COLO668 (cell line): ENCODE measurements around the gene TBC1D22A.

Source experiments
- DNase-seq: peaks from one replicate; lab custom pipeline; 2025; ENCODE audit not compliant: unreplicated experiment; lab: John Stamatoyannopoulos, UW

Gene TBC1D22A

DNA sequence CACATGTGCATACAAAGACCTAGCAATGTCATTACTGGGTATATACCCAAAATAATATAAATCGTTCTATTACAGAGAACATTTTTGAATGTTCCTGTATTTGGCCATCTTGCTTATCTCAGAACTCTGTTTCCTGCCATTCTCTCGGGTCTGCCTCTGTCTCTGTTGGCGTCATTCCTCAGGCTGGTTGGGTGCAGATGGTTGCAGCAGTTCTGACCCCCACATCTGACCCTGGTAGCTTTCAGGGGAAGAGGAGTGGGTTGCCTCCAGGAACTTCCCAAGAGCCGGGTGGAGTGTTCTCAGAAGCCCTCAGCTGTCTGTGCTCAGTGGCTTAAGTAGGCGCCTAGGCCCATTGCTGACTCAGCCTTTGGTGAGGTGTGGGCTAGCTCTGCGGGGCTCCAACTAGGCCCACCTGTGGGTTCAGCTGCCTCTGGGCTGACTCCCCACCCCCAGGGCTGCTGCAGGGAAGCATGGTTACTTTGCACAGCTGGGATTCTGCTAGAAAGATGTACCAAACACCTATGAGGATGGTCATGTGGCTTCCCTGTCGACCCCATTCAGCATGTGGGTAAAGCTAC, 114.0 kb downstream of the TBC1D22A start:
- DNase-seq = no peak

DNA sequence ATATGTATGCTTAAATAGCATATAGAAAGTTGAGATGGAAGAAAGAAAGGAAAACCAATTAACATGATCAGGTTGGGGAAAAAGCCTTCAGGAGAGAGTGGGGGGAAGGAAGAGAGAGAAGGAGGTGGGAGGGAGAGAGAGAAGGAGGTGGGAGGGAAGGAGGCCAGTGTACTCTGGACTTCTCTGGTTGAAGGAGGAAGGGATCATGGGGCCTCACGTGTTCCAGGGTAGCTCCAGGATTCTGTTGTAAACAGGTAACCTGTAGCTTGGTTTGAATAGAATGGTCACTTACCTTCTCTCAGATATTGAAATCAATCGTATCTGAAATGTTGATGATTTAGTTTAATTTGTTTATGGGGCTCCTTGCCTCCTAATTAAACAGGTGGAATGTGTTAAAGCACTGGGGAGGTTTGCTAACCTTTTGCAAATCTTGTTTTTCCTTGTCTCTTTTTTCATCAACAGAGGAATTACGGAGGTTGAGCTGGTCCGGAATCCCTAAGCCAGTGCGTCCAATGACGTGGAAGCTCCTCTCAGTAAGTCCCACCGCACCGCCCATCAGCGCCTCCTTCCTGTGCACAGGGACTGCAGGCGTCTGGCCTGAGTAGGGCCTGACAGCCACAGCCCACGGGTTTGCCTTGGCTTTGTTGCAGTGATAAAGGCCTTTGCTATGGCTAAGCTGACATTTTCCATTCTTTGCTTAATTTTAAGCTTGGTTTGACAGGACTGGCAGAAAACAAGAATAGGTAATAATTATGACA, 115.9 kb downstream of the TBC1D22A start:
- DNase-seq = no peak

GRCh38 chr22:46879083-46879482, 116.6 kb downstream of the TBC1D22A start:
- no peak for DNase-seq

DNA sequence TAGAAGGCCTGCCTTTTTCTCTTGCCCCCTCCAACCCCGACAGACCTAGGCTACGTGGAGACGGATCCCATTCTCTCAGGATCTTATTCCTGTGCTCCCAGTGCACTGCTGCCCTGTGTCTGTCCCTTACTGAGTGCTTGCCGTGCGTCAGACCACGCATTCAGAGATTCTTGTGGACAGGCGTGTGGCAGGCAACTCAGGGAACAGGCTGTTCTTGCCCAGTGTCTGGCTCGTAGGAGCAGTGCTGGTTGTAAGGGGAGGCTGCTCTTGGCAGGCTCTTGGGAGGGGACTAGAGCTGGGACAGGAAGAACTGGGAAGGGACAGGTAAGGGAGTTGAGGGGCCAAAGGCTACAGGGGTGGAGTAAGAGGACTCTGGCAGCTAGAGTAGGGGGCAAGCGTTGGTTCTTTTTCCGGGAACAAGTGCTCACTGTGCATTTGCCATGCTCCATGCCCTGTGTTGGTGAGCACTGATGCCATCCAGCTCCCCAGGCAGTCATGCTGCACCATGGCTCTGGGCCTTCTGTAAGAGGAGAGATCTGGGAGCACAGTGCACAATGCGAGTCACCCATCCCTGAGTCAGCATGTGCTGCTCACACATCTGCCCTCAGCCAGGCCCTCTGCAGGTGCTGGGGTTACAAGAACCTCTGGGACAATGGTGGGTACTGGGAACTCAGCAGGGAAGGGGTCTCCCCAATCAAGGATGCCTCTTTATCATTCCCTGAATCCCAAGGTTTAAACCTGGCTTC, 119.1 kb downstream of the TBC1D22A start:
- DNase-seq = no peak

GRCh38 chr22:46883092-46883910, 120.9 kb downstream of the TBC1D22A start:
- DNase-seq = no peak

DNA sequence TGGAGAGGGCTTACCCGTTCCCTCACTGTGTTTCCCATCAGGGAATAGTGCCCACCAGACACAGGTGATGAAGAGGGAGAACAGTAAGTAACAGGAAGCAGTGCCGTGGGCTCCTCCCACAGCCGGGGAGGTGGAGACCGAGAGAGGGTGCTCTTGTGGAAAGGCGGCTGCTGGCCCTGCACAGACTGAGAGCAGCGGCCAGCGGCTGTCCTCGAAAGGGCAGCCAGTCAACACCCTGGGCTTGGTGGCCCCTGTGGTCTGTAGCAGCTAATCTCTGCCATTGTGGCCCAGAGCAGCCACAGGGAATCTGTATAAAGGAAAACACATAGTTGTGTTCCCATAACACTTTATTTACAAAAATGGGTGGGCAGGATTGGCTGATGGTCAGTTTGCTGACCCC, 121.9 kb downstream of the TBC1D22A start:
- DNase-seq = no peak

DNA sequence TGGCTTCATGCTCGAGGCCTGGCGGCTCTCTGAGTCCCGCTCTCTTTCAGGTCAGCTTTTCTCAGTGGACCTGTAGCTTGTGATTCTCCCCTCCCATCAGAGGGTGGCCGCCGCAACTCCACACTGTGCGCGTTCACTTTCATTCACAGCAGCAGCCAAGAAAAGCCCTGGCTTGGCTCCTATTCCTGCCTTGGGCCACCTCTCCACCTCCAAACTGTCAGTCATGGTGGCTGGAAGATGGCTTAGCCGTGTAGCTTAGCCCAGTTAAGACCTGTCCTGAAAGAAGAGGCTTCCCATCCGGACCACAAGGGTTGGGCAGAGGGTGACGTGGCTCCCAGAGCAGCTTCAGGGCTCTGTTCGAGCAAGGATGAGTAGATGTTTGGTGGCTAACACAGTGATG, 125.5 kb downstream of the TBC1D22A start:
- no peak for DNase-seq

- no peak for DNase-seq
These were observed 128.4 kb downstream of the TBC1D22A start for GRCh38 chr22:46890819-46891218.

GRCh38 chr22:46891382-46891951, 129.0 kb downstream of the TBC1D22A start:
- DNase-seq = no peak

- no peak for DNase-seq
These were observed 130.4 kb downstream of the TBC1D22A start for GRCh38 chr22:46892866-46893265.

DNA sequence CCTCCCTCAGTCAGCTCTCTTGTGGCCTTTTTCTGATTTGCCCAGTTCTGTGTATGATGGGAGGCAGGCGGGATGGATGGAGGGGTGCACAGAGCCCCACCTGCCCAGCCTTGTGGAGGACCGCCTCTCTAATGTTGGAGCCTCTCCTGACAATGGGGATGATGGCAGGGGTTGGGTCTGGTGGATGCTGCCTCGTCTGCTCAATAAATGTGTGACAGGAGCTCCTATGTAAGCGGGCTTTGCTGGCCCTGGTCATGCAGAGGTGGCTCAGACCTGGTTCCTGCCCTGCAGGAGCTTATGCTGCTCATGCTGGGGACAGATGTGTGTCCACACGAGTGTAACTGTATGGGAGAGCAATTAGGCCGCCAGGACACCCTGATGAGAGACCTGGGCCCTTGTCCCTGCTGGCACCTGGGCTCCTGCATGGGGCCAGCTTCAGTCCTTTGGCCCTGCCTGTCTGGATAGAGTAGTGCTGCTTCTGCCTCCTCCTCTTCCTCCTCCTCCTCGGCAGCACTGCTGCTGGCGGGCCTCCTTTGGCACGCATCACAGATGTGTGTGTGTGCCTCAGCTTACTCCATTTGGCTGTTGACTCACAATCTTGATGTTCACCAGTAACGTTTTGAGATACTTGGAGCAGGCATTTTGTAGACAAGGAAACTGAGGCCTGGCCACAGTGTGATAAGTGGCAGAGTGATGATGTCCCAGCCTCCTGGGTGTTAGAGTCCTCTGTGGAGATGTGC, 131.0 kb downstream of the TBC1D22A start:
- DNase-seq = no peak

DNA sequence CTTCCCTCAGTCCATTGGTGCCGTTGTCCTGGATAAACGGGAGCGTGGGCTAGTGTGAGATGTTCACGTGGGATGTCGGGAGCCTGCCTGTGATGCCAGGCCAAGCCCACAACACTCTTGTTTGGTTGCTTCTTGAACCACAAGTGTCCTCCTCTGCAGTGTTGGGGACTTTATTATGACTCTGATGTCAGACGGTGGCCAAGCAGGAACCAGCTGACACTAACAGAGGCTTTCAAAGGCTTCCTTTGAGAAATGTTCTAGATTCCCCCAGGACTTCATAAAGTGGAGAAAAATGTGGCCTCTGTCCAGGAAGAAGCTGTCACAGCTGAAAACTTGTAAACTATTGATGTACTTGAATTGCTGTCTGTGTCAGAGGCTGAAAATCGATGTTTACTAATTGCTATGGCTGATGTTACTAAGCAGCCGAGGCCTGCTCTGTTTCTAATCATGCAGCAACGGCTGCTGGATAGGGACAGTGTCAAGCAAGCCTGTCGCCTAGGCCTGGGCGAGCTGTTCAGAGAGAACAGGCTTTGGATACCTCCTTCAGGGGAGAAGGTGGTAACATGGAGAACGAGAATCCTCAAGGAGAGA, 131.7 kb downstream of the TBC1D22A start:
- no peak for DNase-seq

DNA sequence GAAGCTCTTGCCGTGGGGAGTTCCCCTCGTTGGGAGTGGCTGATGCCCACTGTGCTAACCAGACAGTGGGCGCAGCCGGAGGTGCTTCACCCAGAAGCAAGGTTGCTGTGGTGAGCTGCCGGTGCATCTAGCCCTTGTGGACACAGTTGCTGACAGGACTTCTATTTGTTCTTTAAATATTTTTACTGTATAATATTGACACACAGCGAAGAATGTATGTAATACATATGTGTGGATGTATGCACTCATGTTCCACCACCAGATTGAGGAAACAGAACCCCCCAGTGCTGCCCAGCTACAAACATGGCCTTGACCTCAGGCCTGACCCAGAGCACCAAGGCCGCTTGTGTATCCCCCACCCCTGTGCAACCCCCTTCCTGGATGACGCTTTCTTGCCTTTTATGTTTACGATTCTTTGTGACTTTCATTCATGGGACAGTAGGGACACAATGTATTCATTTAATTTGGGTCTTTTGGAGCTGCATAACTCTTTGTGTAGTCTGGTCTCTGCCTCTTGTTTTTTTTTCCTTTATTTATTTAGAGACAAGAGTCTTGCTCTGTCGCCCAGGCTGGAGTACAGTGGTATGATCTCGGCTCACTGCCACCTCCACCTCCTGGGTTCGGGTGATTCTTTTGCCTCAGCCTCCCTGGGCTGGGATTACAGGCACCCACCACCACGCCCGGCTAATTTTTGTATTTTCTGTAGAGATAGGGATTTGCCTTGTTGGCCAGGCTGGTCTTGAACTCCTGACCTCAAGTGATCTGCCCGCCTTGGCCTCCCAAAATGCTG, 132.6 kb downstream of the TBC1D22A start:
- no peak for DNase-seq

DNA sequence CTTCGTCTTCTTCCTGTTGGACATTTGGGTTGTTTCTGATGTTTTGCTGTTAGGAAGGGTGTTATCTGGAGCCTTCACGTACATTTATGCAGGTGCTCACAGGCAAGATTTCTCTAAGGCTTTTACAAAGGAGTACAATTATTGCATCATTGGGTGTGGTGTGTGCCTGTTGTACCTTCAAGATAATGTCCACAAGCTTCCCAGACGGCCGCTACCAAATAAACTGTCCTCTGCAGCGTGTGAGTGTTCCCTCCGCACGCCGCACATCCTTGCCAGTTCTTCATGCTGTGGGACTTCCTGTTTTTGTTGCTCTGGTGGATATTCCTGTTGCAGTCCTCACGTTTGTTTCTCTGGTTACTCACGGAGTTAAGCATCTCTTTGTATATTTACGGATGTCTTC, 133.3 kb downstream of the TBC1D22A start:
- DNase-seq = no peak

- DNase-seq = no peak
These were observed 133.7 kb downstream of the TBC1D22A start for GRCh38 chr22:46896166-46896565.

DNA sequence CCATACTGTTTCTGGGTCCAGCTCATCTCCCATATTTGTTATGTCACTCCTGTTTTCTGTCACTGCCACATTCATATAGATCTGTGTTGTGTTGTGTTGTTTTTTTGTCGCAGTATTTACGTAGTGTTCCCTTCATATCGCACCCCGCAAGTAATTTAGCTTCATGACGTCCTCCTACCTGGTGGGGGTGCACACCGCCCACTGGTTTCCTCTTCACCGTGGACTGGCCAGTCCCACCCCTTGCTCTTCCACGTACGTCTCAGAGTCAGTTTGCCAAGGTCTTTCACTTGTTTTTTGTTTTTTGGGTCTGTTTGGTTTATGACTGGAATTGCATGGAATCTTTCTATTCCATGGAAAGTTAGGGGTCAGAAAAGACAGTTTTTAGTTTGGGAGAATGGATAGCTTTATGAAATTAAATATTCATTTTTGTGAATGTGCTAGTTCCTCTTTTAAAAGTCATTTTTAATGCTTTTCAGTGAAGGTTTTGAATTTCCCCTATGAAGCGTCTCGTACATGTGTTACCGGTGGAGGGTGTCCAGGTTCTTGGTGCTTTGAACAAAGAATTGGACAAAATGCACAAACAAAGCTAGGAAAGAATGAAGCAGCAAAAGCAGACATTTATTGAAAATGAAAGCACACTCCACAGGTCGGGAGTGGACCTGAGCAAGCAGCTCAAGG, 134.3 kb downstream of the TBC1D22A start:
- DNase-seq = no peak

DNA sequence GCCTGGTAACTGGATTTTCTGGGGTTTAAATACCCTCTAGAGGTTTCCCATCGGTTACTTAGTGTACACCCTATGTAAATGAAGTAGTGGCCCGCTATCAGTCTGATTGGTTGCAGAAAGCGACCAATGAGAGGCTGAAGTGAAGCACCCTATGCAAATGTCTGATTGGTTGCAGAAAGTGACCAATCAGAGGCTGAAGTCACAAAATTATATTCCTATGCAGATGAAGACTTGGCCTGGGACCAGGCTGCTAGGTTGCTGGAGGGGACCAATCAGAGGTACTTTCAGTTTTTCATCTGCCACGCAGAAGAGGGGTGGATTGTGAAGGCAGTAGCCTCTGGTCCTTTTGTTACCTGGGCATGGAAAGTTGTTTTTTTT, 134.8 kb downstream of the TBC1D22A start:
- DNase-seq = no peak

GRCh38 chr22:46900549-46900948, 138.1 kb downstream of the TBC1D22A start:
- no peak for DNase-seq

DNA sequence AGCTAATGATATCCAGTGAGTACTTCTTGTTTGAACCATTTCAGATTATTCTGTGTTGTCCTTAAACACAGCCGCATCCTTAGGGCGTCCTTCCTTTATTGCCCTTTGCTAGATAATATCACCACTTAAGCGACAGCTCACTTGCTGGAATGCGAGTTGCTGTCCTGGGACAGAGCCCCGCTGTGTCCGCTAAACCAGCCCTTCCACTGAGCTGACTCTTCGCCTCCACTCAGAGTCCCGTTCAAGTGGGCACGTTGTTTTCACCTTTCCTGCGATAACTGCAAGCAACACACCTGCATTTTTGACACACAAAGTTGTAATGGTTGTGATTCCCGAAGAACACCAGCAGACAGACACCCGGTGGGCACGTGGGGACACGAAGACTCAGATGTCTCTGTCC, 140.0 kb downstream of the TBC1D22A start:
- DNase-seq = no peak
